Esophagus squamous epithelium (tissue), 4 donors: Measurements from ENCODE around the gene DHRS1.

Experiments
- CTCF ChIP-seq, 6 experiments: fragments of 450-650 bp in 4 of 6; fragments of 200-600 bp in 2 of 6; sonication (generic) in 2 of 6; IDR thresholded peaks; one replicate each; pipeline ENCODE4 v1.5.1; 2016 to 2019; ENCODE audit warnings: antibody characterized with exemption in 6 of 6, mild to moderate bottlenecking in 4 of 6, moderate library complexity in 4 of 6
- POLR2A ChIP-seq, 4 donors: fragments of 450-650 bp; IDR thresholded peaks; one replicate each; pipeline ENCODE4 v1.6.1; 2017; ENCODE audit warnings: antibody characterized with exemption in 4 of 4, mild to moderate bottlenecking in 4 of 4, moderate library complexity in 3 of 4

DNA sequence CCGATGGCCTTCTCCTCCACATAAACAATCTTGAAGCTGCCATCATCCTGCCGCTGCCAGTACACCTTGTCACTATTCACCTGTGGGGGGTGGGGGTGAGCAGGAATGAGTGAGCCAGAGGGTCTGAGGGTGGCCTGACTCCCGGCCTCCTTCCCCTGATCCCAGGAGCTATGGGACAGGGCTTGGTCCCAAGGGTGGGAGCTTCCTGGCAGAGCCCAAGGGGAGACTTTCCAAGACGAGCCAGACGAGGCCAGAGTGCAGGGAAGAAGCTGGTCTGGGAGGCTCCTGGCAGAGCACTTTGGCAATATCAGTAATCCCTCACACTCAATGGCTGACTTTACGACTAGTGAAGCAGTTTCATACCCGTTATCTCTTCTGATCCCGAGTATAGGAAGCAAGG lies 44.1 kb downstream of the DHRS1 start:
- TF ChIP-seq POLR2A (IDR thresholded peaks at IDR 0.05), result no peak
- TF ChIP-seq CTCF (IDR thresholded peaks at IDR 0.05), result no peak
